Keratinocyte (primary cell): ENCODE measurements around the gene CFAP77.

ENCODE experiments used
- EZH2 ChIP-seq: IDR thresholded peaks from one replicate; pipeline ENCODE4 v1.6.1; 2012; ENCODE audit warnings: inconsistent platforms, mild to moderate bottlenecking, low read length, moderate library complexity
- TF ChIP-seq, protein P1 (sequence below), 3 experiments: IDR thresholded peaks in 1 of 3; conservative IDR thresholded peaks in 1 of 3; optimal IDR thresholded peaks in 1 of 3; 2 replicates in 2 of 3; 3 replicates in 1 of 3; pipeline versions ENCODE3 to v1.5.1; 2011; ENCODE audit warnings: low read length in 3 of 3, mild to moderate bottlenecking in 3 of 3, moderate library complexity in 2 of 3, control low read depth in 1 of 3, inconsistent platforms in 1 of 3; ENCODE audit not compliant: insufficient read depth in 2 of 3; ENCODE audit errors: extremely low read depth in 1 of 3

DNA sequence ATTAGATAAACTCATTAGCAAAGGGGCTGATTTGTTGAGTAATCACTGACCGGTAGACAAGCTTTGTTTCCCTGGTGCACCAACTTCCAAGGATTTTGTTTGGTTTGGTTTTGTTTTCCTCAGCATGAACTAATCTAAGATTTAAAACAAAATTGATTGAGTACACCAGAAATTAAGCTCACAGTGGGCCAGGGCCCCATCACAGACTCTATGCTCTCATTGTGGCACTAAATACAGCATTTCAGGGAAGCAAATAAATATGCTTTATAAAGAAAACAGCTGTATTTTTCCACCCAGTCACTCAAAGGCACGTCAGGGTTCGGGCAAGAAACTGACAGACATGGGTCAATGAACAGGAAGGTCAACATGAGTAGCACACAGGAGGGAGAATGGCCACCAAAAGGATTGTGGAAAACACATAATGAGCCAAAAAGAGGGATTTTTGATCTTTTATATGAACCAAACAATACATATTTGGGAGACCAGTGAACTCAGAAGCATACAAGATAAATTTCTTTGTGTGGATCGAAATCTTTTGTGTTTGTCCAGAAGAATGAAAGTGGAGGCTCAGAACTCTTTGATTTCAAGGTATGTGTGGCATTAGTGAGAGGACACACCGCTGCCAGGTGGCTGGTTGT, 8.8 kb downstream of the CFAP77 start:
- TF ChIP-seq EZH2 = no peak
- TF ChIP-seq, protein P1, sequence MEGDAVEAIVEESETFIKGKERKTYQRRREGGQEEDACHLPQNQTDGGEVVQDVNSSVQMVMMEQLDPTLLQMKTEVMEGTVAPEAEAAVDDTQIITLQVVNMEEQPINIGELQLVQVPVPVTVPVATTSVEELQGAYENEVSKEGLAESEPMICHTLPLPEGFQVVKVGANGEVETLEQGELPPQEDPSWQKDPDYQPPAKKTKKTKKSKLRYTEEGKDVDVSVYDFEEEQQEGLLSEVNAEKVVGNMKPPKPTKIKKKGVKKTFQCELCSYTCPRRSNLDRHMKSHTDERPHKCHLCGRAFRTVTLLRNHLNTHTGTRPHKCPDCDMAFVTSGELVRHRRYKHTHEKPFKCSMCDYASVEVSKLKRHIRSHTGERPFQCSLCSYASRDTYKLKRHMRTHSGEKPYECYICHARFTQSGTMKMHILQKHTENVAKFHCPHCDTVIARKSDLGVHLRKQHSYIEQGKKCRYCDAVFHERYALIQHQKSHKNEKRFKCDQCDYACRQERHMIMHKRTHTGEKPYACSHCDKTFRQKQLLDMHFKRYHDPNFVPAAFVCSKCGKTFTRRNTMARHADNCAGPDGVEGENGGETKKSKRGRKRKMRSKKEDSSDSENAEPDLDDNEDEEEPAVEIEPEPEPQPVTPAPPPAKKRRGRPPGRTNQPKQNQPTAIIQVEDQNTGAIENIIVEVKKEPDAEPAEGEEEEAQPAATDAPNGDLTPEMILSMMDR (optimal IDR thresholded peaks at IDR 0.05 in 1 of 3, IDR thresholded peaks at IDR 0.05 in 1 of 3, conservative IDR thresholded peaks at IDR 0.05 in 1 of 3; ENCODE audit: extremely low read depth in 1 of 3, insufficient read depth in 2 of 3, low read length in 3 of 3) = no peak
